ENCODE results near the gene HIVEP1.

HIVEP1 gene

DNA sequence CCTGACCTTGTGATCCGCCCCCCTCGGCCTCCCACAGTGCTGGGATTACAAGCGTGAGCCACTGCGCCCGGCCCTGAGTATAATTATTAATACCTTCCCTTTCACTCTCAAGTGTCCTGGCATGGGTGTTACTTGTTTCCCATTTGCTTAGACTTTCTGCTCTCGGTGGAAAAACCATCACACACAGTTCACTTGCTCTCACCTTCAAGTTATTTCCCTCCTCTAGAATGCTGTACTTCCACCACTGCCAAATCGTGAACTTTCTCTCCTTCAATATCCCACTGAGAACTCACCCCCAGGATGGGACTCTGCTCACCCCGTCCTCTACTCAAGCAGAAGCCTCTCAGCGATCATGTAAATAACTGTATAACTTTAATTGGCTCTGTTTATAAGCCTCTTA is 4.6 kb upstream of the HIVEP1 start:
- TF ChIP-seq, protein P1, sequence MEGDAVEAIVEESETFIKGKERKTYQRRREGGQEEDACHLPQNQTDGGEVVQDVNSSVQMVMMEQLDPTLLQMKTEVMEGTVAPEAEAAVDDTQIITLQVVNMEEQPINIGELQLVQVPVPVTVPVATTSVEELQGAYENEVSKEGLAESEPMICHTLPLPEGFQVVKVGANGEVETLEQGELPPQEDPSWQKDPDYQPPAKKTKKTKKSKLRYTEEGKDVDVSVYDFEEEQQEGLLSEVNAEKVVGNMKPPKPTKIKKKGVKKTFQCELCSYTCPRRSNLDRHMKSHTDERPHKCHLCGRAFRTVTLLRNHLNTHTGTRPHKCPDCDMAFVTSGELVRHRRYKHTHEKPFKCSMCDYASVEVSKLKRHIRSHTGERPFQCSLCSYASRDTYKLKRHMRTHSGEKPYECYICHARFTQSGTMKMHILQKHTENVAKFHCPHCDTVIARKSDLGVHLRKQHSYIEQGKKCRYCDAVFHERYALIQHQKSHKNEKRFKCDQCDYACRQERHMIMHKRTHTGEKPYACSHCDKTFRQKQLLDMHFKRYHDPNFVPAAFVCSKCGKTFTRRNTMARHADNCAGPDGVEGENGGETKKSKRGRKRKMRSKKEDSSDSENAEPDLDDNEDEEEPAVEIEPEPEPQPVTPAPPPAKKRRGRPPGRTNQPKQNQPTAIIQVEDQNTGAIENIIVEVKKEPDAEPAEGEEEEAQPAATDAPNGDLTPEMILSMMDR (IDR thresholded peaks at IDR 0.05; ENCODE audit: low read depth, low read length), result no peak
- no peak overlapping the region for H3K4me3 ChIP-seq (ENCODE audit: low read depth, low read length)

DNA sequence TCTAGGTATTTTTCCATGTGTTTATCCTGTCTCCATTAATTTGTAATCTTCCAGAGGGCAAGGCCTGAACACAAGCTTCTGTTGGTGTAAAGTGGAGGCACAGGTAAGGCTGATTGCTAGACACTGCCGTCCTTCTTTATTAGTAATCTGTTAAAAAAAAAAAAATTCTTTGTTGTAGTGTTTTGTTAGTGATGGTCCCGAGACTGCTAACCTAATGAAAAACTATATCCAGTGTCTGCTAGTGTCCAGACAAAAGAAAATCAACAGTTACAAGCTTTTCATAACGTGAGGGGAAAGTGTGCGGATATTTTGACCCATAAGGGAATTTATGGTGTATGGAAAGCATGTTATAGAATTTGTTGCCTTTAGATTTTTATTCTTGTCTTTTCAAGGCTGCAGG is 4.2 kb upstream of the HIVEP1 start:
- TF ChIP-seq, protein P1 (IDR thresholded peaks at IDR 0.05; ENCODE audit: low read depth, low read length), result no peak
- peak overlapping the region; percentile 75 for H3K4me3 ChIP-seq (ENCODE audit: low read depth, low read length)

DNA sequence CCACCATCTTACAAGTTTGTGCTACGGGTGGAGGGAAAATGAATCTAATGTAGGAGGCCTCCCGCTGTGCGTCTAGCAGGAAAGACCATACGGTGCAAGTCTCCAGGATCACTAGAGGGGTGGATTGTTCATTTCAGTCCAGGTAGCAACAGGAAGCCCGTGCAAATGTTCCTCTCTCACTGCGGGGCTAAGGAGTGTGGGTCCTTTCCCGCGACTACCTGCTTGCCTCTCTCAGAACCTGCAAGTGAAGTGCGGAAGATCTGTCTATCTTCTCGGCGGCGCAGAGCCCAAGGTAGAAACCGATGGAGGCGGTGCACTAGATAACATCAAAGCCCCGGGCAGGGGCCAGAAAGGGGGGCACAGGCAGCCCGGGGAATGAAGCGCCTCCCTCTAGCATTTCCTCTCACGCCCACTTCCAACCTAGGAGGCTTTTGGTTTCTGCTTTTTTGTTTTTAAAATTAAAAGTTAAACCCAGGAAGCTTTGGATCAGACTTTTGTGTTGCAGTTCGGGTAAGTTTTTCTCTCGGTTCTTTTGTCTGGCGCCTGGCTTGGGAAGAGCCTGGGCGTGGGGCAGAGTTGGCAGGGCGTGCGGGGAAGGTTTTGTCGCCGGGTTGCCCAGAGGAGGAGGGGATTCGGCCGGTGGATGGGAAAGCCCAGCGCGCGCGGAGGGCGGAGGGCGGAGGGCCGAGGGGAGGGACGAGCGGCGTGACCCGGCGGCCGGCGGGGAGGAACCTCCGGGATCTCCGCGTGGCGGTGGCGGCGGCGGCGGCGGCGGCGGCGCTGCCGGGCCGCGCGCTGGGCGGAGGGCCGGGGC is 3.5 kb upstream of the HIVEP1 start:
- TF ChIP-seq, protein P1 (IDR thresholded peaks at IDR 0.05; ENCODE audit: low read depth, low read length), result no peak
- H3K4me3 ChIP-seq (ENCODE audit: low read depth, low read length), result peak overlapping the region; percentile 75

DNA sequence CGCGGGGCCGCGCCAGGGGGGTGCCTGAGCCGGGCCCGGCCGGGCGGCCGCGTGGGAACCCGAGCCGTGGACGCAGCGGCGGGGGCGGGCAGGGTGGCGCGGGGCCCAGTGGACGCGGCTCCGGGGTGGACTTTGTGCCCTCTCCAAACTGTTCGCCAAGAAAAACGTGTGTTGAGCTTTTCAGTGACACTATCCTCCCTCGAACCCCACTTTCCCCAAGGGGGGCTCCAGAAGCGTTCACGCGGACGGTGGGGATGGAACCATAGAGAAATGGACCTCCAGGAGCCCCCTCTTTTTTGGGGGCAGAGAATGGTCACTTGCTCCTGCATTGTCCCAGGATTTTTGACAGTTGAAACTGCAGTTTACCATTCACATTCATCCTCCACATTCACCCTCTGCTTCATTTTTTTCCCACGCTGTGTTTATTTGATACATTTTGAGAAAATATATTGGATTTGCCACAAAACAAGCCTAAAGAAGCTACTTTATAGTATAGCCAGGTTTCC is 2.9 kb upstream of the HIVEP1 start:
- peak overlapping the region; percentile 66 for H3K4me3 ChIP-seq (ENCODE audit: low read depth, low read length)
- TF ChIP-seq, protein P1 (IDR thresholded peaks at IDR 0.05; ENCODE audit: low read depth, low read length), result no peak

DNA sequence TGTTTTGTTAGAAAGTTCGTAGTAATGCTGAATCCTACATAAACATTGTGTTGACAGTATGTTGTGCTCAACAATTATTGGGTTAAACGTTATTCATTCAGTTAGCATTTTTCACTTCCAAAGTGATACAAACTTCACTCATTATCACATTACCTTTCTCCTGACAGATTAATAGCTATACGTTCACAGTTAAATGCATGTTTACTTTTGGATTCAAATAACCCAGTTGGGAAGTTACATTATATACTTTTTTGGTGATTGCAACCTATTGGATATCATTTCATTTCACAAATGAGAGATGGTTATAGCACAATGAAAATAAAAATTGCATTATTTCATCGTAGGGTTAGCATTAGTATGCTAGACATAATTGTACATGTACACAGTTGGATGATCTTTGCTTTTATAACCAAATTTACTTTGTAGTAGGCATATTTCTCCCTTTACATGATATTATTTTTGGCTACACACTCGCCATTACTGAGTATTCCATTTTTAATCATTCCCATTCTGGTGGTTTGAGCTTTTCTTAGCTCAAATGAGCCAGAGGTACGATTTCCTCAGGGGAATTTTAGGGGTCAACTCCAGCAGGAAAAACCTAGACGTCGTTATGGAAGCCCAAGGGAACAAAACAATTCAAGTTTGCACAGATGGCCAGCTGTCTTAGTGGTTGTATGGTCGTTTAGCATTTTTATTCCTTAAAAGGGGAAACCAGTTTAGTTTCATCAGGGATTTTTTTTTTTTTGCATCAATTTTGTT is 2.1 kb upstream of the HIVEP1 start:
- peak overlapping the region; percentile 66 for H3K4me3 ChIP-seq (ENCODE audit: low read depth, low read length)
- TF ChIP-seq, protein P1 (IDR thresholded peaks at IDR 0.05; ENCODE audit: low read depth, low read length), result no peak

DNA sequence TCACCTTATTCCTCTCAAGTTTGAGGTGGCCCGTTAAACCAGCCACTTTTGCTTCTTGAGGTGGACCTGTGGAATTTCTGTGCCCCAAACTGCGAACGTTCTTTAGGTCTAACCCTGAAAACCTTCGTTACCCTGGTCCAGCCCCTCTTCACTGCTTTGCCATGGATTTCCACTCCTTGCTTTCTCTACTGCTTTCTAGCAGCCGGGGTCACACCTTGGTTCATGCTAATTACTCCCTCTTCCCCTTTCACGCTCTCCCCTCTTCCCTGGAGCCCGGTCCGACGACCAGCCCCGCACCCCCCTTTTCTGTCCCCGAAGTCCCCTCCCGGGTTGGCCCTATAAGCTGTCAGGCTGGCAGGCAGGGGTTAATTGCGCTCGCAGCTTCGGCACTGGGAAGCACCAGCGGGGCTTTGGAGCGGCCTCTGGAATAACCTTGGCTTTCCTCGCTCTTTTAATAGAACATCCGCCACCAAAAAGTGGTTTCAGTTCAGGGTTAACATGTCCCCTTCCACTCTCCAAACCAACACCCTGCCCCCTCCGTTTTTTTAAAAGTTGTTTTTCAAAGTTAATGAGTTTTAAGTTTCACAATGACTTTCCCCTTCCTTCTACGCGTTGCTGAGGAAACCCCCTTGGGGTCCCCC is 1.4 kb upstream of the HIVEP1 start:
- peak overlapping the region; percentile 66 for H3K4me3 ChIP-seq (ENCODE audit: low read depth, low read length)
- TF ChIP-seq, protein P1 (IDR thresholded peaks at IDR 0.05; ENCODE audit: low read depth, low read length), result no peak

All from WI38 (cell line).